A549 (cell line): ENCODE measurements around the gene SAMD7. TPM values are rescaled to one million over a fixed set of nuclear protein-coding genes. Genes with fewer than 3 reads are reported as not detected.

Experiments
- ATAC-seq, 2 experiments: fragments of 200-7000 bp in 1 of 2; fragments of >200 bp in 1 of 2; cut with Nextera tagmentation in 1 of 2; cut with Tn5 transposase in 1 of 2; 3 replicates each; pipeline versions ENCODE4 v1.8.0 to v1.9.1; 2018 to 2020; ENCODE audit warnings: mild to moderate bottlenecking in 1 of 2, moderate library complexity in 1 of 2
- CTCF ChIA-PET: fragments of 300-600 bp; sonication (Branson Sonifier 250); formaldehyde crosslinking; extraction: SDS; loops from one replicate; lab custom pipeline; 2021; ENCODE audit warnings: antibody characterized with exemption, inconsistent platforms; lab: Yijun Ruan, JAX
- POLR2A ChIA-PET: fragments of 350-600 bp; formaldehyde crosslinking; extraction: SDS; loops from one replicate; lab custom pipeline; 2021; ENCODE audit warnings: antibody characterized with exemption, inconsistent platforms; lab: Yijun Ruan, JAX
- DNase-seq, 2 experiments: peaks; one replicate each; pipeline versions ENCODE4 v3.0.0 to v3.0.0-alpha.2; 2011 to 2016; ENCODE audit warnings: low read depth in 1 of 2, low spot score in 1 of 2
- FAIRE-seq: peaks from 2 replicates; lab custom pipeline; 2011; peaks lifted over from hg19 to GRCh38; lab: Jason Lieb, UNC
- H3K27ac ChIP-seq, 2 experiments: fragments of >200 bp; sonication (Bioruptor Twin); formaldehyde crosslinking; 3 replicates each; pipeline ENCODE4 v1.5.1; 2016 to 2017
- H3K4me1 ChIP-seq: fragments of >200 bp; sonication (Bioruptor Twin); formaldehyde crosslinking; 3 replicates; pipeline ENCODE4 v1.6.1; 2016
- H3K4me2 ChIP-seq: fragments of >200 bp; sonication (Bioruptor Twin); formaldehyde crosslinking; 3 replicates; pipeline ENCODE4 v1.6.1; 2016
- H3K4me3 ChIP-seq: fragments of >200 bp; sonication (Bioruptor Twin); formaldehyde crosslinking; 3 replicates; pipeline ENCODE4 v1.5.1; 2016
- H3K9me3 ChIP-seq: fragments of >200 bp; sonication (Bioruptor Twin); formaldehyde crosslinking; 3 replicates; pipeline ENCODE4 v1.6.1; 2016
- ATOH8 ChIP-seq: fragments of 250-450 bp; sonication (Bioruptor Pico); IDR thresholded peaks from 2 replicates; pipeline ENCODE4 v1.5.0; 2020; ENCODE audit warnings: low read depth, mild to moderate bottlenecking, moderate library complexity
- EHF ChIP-seq: fragments of 250-450 bp; sonication (Bioruptor Pico); IDR thresholded peaks from 2 replicates; pipeline ENCODE4 v1.5.0; 2020; ENCODE audit warnings: mild to moderate bottlenecking
- EHMT2 ChIP-seq: fragments of 200-600 bp; sonication (generic); IDR thresholded peaks from 2 replicates; pipeline ENCODE4 v1.6.1; 2016; ENCODE audit warnings: antibody characterized with exemption, low read depth, mild to moderate bottlenecking, moderate library complexity
- ELK1 ChIP-seq: fragments of 150-350 bp; IDR thresholded peaks from 2 replicates; pipeline ENCODE4 v1.6.1; 2014; ENCODE audit warnings: low read depth, mild to moderate bottlenecking, low read length
- ESRRA ChIP-seq: fragments of 150-350 bp; IDR thresholded peaks from 2 replicates; pipeline ENCODE4 v1.6.1; 2014; ENCODE audit warnings: mild to moderate bottlenecking, low read length, borderline replicate concordance
- FOSB ChIP-seq: fragments of 250-450 bp; sonication (Bioruptor Pico); IDR thresholded peaks from 2 replicates; pipeline ENCODE4 v1.5.0; 2020; ENCODE audit warnings: mild to moderate bottlenecking, moderate library complexity
- FOXS1 ChIP-seq: fragments of 250-450 bp; sonication (Bioruptor Pico); IDR thresholded peaks from 2 replicates; pipeline ENCODE4 v1.5.0; 2020; ENCODE audit warnings: mild to moderate bottlenecking, moderate library complexity
- HOXB5 ChIP-seq: fragments of 250-450 bp; sonication (Bioruptor Pico); IDR thresholded peaks from 2 replicates; pipeline ENCODE4 v1.5.0; 2020; ENCODE audit warnings: mild to moderate bottlenecking, moderate library complexity
- KDM5A ChIP-seq: fragments of 200-600 bp; sonication (generic); IDR thresholded peaks from 2 replicates; pipeline ENCODE4 v1.6.1; 2016; ENCODE audit warnings: antibody characterized with exemption, mild to moderate bottlenecking
- MAFK ChIP-seq: fragments of 450-650 bp; IDR thresholded peaks from 2 replicates; pipeline ENCODE4 v1.6.1; 2014; ENCODE audit not compliant: partially characterized antibody
- MYC ChIP-seq: IDR thresholded peaks from 2 replicates; pipeline ENCODE4 v1.6.1; 2012; ENCODE audit warnings: mild to moderate bottlenecking, inconsistent platforms, low read length, improper control_type of control experiment, borderline replicate concordance
- NFE2L2 ChIP-seq: fragments of 150-350 bp; conservative IDR thresholded peaks from 2 replicates; pipeline ENCODE4 v1.6.1; 2014; ENCODE audit warnings: low read length
- POLR2AphosphoS2 ChIP-seq: conservative IDR thresholded peaks from 2 replicates; pipeline ENCODE4 v1.6.1; 2012; ENCODE audit warnings: low read length, improper control_type of control experiment, inconsistent platforms
- RCOR1 ChIP-seq: fragments of 150-350 bp; IDR thresholded peaks from 2 replicates; pipeline ENCODE4 v1.6.1; 2014; ENCODE audit warnings: antibody characterized with exemption, low read length, low read depth
- RFX5 ChIP-seq: fragments of 450-650 bp; IDR thresholded peaks from 2 replicates; pipeline ENCODE4 v1.7.1; 2014; ENCODE audit warnings: antibody characterized with exemption, mild to moderate bottlenecking, moderate library complexity
- SMC3 ChIP-seq: fragments of >200 bp; sonication (Bioruptor Twin); formaldehyde crosslinking; IDR thresholded peaks from 3 replicates; pipeline ENCODE4 v1.6.1; 2018; ENCODE audit warnings: inconsistent platforms
- SREBF2 ChIP-seq: fragments of 450-650 bp; IDR thresholded peaks from 2 replicates; pipeline ENCODE4 v1.6.1; 2014; ENCODE audit warnings: mild to moderate bottlenecking, moderate library complexity
- TFCP2L1 ChIP-seq: fragments of 250-450 bp; sonication (Bioruptor Pico); IDR thresholded peaks from 2 replicates; pipeline ENCODE4 v1.5.0; 2021; ENCODE audit warnings: mild to moderate bottlenecking
- USF2 ChIP-seq: fragments of 450-650 bp; IDR thresholded peaks from 2 replicates; pipeline ENCODE4 v1.6.1; 2014; ENCODE audit warnings: antibody characterized with exemption
- ZC3H11A ChIP-seq: fragments of 450-650 bp; IDR thresholded peaks from 2 replicates; pipeline ENCODE4 v1.6.1; 2014; ENCODE audit warnings: antibody characterized with exemption, mild to moderate bottlenecking
- ZSCAN20 ChIP-seq: fragments of 250-450 bp; sonication (Bioruptor Pico); IDR thresholded peaks from 2 replicates; pipeline ENCODE4 v1.8.0; 2022; ENCODE audit warnings: mild to moderate bottlenecking, moderate library complexity
- WGBS: methylation state at CpG from one replicate; pipeline ENCODE4 v1.1.6; 2017; ENCODE audit errors: missing lambda C conversion rate; 5-methylcytosine and 5-hydroxymethylcytosine counted together
- polyA plus RNA-seq, 4 experiments: library from polyadenylated mRNA; depleted of rRNA in 3 of 4; stranded (reverse); fragments of >200 nt; fragmentation: RNase III in 1 of 4; extraction: RNeasy Plus Mini Kit Qiagen cat#74134 plus additional on column Dnase treatment in 1 of 4; gene quantifications; 2 replicates in 3 of 4; 3 replicates in 1 of 4; pipeline ENCODE4 v1.2.3, GENCODE V29; 2011 to 2017
- TF ChIP-seq, protein P1 (sequence below): IDR thresholded peaks from 2 replicates; pipeline ENCODE4 v1.6.1; 2012
- TF ChIP-seq, protein P2 (sequence below): fragments of >200 bp; sonication (Bioruptor Twin); formaldehyde crosslinking; IDR thresholded peaks from 3 replicates; pipeline ENCODE4 v1.6.1; 2016

Gene SAMD7
- polyA plus RNA-seq, 2 of the 4 experiments (the other 2 are of a cell fraction), result not detected

GRCh38 chr3:169939751-169940150 lies 28.4 kb downstream of the SAMD7 start:
- DNase-seq, result no peak
- Histone ChIP-seq H3K4me1 (no peaks in the 10 kb centered on the region), H3K4me2 (no peak overlapping the region), H3K9me3 (no peaks in the 10 kb centered on the region), H3K27ac (no peak overlapping the region), H3K4me3 (no peak overlapping the region)
- POLR2A ChIA-PET, result no interaction called here
- WGBS, result 63% methylated on average over 5 of the region's 5 CpGs
- CTCF ChIA-PET, result no interaction called here
- TF ChIP-seq SREBF2 (no peak), MYC (no peak), EHF (no peak), ZSCAN20 (CRISPR knock-in tag) (no peak), ELK1 (no peak), FOXS1 (CRISPR knock-in tag) (no peak), RFX5 (no peak), POLR2AphosphoS2 (no peak), ESRRA (no peak), KDM5A (no peak), ZC3H11A (no peak), EHMT2 (no peak), ATOH8 (CRISPR knock-in tag) (no peak), TFCP2L1 (CRISPR knock-in tag) (no peak), HOXB5 (CRISPR knock-in tag) (no peak), SMC3 (no peak)
- TF ChIP-seq, protein P1, sequence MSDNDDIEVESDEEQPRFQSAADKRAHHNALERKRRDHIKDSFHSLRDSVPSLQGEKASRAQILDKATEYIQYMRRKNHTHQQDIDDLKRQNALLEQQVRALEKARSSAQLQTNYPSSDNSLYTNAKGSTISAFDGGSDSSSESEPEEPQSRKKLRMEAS, result no peak
- TF ChIP-seq, protein P2, sequence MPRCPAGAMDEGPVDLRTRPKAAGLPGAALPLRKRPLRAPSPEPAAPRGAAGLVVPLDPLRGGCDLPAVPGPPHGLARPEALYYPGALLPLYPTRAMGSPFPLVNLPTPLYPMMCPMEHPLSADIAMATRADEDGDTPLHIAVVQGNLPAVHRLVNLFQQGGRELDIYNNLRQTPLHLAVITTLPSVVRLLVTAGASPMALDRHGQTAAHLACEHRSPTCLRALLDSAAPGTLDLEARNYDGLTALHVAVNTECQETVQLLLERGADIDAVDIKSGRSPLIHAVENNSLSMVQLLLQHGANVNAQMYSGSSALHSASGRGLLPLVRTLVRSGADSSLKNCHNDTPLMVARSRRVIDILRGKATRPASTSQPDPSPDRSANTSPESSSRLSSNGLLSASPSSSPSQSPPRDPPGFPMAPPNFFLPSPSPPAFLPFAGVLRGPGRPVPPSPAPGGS, result no peak
- FAIRE-seq, result no peak
- ATAC-seq, result no peak

- Histone ChIP-seq H3K4me3 (no peak overlapping the region), H3K4me2 (no peak overlapping the region), H3K4me1 (no peaks in the 10 kb centered on the region)
- no peak for FAIRE-seq
- TF ChIP-seq USF2 (peak; percentile 40; the same call in 1 of the 2 replicates), RCOR1 (no peak), MAFK (no peak), ATOH8 (CRISPR knock-in tag) (no peak), NFE2L2 (no peak), KDM5A (no peak), FOSB (CRISPR knock-in tag) (no peak)
- TF ChIP-seq, all 56 proteins: peak for 1
- WGBS, result 48% methylated on average over 6 of the region's 6 CpGs
- H3K27ac ChIP-seq, result no peak overlapping the region
- CTCF ChIA-PET, result no interaction called here
- no peaks in the 10 kb centered on the region for H3K9me3 ChIP-seq
- ATAC-seq (no peak), DNase-seq (no peak)
- POLR2A ChIA-PET, result no interaction called here
Measured at GRCh38 chr3:169940470-169941181, 29.3 kb downstream of the SAMD7 start.
